UCSD-AML1 (cell line): ENCODE results near the gene KSR2.
"Not testable (repeated sequence)": the region's sequence is repeated elsewhere in the genome, so short reads cannot be mapped to it uniquely, and the experiment has no call there.

Experiments used
- DNase-seq: peaks from one replicate; lab custom pipeline; 2025; ENCODE audit not compliant: unreplicated experiment; lab: John Stamatoyannopoulos, UW

Gene KSR2

DNA sequence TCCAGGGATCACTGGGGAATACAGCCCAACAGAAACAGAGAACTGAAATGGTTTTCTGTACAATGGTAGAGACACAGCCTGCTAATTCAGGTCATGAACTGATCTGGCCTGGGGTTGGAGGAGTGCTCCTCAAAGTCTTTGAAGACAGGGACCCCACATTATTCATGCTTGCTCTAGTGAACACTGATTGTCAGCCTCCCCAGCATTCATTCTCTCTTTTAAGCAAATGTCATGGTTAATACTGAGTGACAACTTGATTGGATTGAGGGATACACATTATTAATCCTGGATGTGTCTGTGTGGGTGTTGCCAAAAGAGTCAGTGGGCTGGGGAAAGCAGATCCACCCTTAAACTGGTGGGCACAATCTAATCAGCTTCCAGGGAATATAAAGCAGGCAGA, 319.0 kb downstream of the KSR2 start:
- no peak for DNase-seq

DNA sequence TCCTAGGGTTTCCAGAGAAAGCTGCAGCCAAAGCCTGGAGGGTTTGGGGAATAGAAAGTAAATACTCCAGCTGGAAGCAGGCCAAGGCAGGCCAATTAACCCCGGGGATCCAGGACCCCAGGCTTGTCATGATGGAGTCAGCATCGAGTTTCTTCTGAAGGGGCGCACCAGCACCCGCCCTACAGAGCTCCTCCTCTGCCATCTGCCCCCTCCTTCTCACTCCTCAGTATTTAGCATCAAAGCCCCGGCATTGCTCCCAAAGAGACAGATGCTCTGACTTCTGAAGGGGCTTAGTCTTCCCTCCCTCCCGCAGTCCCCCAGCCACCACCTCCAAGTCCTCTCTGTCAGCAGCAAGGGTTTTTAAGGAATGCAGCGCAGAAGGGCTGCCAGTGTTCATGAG, 322.3 kb downstream of the KSR2 start:
- no peak for DNase-seq

DNA sequence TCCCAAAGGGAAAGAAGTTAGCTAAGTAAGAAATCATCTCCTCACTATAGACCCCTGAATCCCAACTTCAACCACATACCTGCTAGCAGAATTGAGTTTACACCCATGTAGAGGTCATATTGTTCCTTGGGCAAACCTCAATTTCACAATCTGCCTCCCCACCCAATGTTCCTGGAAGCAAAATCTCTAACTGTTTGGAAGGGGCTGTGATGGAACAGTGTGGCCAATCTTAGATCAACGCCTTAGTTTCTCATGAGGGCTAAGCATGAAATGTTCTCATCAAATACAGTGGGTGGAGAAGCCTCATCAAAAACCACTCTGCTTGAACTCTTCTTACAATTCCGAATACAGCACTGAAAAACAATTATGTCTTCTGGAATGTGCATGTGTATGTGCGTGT, 323.3 kb downstream of the KSR2 start:
- no peak for DNase-seq

DNA sequence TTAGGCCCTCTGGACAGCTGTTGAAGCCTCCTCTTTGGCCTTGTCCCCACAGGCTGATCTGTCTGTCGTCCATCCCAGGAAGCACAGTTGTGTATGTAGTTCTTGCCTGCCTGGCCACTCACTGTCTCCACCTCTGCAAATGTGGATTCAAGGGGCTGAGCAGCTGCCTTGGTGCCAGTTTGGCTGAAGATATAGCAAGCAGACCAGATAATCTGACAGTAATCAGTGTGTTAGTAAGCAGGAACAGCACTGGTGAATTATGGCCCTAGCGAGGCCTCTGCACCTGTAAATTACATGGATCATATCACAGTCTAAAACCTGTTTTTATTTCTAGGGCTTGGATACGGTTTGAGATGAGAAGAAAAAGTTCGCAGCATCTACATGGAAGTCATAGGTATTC, 324.8 kb downstream of the KSR2 start:
- no peak for DNase-seq

DNA sequence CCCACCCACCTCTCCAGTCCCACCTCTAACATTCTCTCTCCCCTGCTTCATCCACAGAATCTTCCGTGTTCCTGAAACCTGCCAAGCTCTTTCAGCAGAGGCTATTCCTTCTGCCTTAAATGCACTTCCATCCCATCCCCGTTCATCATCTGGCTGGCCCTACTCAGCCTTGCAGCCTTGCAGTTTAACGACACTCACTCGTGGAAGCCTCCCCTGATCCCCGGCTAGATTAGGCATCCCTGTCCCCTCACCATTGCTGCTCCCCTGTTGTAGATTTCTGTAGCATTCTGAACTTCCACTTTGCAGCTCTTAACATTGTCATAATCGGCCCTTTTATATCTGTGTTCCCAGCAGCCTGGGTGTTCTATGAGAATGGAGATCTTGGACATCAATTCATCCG, 326.9 kb downstream of the KSR2 start:
- no peak for DNase-seq

DNA sequence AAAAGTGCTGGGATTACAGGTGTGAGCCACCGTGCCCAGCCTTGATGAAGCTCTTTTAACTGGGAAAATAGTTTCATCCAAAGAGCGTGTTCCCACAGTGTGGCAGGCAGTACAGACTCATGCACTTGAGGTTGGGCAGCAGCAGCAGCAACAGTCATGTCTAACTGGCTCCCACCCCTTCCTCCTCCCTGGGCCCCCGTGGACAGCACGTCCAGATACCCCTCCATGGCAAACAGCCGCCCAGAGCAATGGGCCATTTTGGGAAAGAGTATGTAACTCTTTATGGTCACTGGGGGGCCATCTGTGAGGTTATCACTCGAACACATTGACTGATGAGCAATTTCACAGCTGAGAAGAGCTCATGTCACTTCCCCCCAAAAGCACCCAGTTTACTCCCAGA, 328.3 kb downstream of the KSR2 start:
- no peak for DNase-seq

DNA sequence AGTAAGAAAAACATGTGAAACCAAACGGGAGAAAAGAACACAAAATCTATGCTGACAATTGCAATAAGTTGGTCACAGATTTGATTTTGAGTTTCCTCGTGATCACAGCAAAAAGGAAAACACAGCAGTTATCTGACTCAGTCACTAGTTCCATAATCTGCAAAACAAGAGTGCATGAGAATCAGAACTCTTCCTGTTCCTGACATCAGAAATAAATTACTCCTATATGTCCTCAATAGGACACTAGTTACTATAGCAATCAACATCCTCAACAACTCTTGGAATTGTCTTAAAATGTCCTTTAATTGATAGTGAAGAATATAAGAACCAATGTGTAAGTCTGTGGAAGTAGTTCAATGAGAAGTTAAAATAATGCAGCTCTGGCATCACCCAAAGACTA, 339.3 kb downstream of the KSR2 start:
- no peak for DNase-seq

DNA sequence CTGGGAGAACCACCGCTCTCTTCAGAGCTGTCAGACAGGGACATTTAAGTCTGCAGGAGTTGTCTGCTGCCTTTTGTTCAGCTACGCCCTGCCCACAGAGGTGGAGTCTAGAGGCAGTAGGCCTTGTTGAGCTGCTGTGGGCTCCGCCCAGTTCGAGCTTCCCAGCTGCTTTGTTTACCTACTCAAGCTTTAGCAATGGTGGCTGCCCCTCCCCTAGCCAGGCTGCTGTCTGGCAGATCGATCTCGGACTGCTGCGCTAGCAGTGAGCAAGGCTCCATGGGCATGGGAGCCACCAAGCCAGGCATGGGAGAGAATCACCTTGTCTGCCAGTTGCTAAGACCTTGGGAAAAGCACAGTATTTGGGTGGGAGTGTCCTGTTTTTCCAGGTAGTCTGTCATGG, 340.1 kb downstream of the KSR2 start:
- not testable (repeated sequence) for DNase-seq

DNA sequence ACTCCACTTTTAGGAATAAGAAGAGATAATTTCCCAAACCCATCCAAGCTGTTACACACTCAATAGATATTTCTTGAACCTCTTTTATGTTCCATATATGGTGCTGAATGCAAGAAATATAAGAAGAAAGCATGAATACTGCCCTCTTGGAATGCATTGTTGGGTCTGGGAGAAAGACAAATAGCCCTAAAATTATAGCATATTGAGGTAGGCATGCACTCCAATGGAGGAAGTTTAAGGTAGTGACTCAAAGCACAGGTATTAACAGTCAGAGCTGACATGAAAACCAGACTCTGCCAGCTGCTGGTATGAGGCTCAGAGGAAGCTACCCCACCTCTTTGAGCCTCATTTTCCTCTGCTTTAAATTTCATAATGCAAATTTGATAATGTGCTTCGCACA, 346.0 kb downstream of the KSR2 start:
- DNase-seq = no peak

DNA sequence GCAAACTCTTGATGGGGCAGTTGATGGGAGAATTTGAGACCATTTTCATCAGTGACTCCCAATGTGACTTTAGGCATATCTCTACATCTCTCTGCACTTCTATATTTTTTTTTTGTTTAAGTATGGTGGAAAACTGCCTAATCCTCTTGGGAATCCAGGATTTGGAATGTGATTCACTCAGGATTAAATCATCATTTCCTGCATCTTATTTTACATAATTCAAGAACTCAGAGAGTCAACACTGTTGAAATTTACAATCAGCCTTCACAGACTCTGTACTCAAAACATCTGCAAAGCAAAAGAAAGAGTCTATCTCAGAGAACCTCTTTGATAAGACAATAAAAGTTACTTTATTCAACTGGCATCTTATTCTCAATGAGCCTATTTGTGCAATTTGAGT, 346.7 kb downstream of the KSR2 start:
- DNase-seq = no peak

DNA sequence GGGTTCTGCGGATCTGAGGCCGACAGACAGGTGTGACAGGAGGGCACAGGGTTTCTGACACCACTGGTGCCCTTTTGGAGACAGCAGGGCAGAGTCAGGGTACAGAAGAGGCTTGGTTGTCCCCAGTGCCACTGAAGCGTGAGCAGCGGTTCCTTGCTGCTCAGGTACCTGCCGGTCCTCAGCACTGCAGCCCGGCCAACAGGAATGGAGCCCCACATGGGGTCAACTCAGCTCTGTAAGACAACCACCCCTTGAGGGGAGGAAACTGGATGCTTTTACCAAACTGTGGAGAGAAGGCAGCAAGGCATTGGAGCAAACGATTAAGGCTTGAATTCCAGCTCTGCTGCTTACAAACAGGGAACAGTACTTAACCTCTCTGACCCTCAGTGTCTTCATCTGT, 361.0 kb downstream of the KSR2 start:
- no peak for DNase-seq

DNA sequence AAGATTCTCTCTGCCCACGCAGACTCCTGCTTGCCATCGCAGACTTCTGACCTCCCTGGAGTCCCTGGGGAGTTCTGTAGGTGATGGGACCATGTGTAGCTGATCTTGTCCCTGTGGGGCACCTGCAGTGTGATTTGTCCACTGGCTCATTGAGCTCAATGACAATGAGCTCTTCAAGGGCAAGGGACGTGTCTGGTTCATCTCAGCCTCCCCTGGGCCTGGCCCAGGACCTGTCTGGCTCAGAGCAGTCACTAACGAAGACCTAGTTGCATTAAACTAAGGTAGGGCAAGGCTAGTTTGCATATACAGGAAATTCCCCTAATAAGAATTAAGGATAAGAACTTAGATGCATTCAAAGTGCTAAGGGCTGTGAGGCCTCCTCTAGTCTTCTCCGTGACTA, 361.8 kb downstream of the KSR2 start:
- DNase-seq = no peak

DNA sequence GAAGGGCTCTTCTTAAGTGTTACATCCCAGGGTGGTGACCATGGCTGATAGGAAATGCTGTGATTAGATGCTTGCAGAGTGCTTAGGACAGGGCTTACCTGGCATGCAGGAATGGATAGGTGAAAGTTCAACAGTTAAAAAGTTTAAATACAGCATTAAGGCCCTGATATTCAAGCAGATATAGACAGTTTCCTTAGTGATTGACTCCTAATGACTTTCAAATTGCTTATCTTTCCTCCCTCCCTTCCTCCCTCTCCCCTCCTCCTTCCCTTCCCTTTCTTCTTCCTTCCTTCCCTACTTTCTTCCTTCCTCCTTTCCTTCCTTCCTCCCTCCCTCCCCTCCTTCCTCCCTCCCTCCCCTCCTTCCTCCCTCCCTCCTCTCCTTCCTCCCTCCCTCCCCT, 362.8 kb downstream of the KSR2 start:
- no peak for DNase-seq

DNA sequence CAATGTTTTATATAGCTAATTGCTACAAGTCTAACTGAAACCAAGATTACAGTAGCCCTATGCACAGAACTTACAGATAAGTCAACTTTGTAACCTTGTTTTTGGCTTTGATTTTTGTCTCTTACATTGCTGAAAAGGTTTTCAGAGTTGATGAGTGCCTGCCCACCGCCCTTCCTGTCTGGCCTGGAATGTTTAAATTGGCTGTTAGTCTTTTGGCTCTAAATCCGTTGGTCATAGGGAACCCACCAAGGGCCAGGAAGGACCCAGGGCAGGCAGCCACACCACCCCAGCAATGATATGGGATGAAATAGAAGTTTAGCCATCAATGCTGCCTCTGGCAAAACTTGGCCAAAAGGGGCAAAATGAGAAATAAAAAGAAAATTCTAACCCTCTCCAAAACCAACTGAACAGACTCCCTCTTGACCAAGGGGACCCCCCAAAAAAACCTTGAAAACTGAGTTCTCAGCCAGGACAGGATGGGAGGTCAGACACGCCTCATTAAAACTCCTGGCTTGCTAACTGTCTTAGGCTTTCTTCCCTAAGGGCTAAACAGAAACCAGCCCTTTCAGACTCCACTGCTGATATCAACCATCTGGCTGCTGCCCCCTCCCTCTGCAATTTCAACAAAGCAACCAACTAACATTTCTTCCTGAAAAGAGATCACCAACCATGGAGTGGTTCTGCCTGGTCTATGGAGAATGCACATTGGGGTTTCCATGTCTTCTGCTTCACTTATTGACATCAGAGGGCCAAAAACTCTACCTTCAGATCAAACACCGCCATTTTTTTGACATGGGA, 365.3 kb downstream of the KSR2 start:
- no peak for DNase-seq

DNA sequence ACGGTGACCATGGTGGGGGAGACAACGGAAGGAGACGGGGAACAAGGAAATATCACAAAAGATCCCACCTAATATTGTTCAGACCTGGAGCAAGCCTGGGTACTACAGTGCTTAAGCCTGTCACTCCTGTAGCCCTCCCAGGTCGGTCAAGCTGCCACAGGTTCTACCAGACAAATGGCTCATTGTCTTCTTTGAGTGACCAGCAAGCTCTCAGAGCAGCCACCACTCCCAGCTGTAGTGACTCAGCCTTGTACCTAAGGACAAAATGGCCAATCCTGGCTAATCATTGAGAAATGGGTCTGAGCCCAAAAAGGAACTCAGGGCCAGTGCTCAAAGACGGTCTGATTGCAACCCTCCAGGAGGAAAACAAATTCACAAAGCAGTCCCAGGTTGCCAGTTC, 368.9 kb downstream of the KSR2 start:
- no peak for DNase-seq

DNA sequence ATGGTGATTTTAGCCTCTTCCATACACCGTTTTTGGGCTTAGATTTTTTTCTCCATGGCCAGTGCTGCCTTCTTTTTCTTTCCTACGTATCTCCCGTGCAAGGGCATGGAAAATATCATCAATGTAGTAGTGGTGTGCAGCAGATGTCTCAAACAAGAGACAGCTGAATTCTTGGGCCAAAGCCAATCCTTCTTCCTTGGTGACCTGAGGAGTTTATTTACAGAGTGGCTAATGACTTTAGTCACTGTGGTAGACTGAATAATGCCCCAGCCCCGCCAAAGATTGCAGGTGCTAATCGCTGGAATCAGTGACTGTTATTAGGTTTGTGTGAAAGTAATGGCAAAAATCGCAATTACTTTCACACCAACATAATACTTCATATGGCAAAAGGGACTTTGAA, 371.8 kb downstream of the KSR2 start:
- no peak for DNase-seq

DNA sequence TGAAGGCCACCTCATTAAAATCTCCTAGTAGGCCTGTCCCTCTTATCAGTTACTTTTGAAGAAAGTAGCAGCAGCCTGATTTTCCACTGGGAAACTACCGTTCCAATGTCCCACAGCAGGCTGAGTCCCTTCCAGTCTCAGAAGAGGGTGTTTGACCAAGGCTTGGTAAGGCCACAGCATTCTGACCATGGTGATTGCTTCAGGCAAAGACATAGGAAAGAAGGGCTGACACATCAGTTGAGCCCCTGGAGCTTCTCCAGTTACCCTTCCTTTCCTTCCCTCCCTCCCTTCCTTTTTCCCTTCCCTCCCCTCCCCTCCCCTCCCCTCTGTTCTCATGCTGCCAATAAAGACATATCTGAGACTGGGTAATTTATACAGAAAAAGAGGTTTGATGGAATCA, 373.0 kb downstream of the KSR2 start:
- no peak for DNase-seq

DNA sequence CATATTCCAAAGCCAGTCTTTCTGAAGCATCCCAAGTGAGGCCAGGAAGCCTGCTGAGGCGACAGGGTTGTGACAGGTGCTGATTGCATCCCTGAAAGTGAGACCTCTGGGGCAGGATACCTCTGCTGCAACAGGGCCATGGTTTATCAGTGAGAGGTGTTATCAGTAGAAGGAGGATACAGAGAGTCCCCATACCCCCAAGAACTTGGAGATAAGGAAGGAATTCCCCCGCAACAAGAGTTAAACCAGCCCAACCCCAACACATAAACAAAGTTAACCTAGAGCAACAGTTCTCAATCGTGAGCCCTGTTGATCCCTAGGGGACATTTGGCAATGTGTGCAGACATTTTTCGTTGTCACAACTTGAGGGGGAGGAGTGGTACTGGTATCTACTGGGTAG, 374.3 kb downstream of the KSR2 start:
- no peak for DNase-seq

DNA sequence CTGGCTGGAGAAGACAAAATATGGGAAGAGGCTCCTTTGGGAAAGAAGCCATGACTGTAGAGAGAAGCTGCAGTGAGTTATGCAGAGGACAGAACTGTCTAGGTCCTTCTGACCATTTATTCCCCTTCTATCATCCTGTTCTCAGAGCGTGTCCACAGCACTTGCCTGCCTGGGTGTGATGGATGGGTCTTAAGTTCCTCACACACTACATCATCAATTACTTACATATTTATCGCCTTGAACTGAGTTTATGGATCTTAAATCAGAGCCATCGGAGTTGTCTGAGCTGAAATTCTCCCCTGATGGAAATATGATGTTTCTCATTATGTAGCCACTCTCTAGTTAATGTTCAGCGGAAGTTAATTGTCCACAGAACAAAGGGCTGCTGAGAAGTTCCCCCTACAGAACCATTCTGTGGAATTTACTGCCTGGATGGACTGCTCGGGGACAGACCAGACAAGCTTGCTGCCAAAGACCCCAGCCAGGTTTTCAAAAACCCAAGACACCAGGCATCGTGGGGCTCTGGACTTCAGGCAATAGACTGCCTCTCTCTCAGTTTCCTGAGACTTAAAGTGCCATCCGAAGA, 374.9 kb downstream of the KSR2 start:
- DNase-seq = no peak

DNA sequence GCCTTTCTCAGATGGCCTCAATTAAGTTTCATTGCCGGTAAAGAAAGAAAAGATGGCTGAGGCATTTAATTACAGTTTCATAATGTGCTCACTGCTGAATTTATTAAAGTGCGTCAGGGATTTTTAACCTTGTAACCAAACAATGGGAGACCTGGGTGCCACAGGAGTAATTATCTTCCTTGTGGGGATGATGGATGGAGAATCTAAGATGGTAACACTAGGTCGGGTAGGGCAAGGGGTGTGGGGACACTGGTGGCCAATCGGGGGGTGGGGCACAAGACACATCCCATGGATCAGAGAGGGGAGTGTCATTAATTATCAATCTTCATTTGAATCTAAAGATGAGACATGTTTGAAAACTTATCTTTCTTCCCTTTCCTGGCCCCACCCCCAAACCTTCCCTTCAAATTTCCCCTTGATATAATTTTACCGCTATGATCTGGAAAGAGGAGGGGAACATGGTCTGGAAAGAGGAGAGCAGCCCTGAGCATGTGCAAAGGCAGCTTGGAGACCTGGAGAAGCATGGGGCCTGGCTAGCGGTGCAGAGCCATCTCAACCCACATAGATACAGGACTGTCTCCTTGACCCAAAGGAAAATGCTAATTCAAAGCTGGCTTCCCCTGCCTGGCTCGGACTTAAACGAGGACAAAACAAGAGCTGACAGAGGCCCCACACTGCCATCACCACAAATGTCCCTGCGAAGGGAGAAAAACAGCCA, 376.0 kb downstream of the KSR2 start:
- no peak for DNase-seq

DNA sequence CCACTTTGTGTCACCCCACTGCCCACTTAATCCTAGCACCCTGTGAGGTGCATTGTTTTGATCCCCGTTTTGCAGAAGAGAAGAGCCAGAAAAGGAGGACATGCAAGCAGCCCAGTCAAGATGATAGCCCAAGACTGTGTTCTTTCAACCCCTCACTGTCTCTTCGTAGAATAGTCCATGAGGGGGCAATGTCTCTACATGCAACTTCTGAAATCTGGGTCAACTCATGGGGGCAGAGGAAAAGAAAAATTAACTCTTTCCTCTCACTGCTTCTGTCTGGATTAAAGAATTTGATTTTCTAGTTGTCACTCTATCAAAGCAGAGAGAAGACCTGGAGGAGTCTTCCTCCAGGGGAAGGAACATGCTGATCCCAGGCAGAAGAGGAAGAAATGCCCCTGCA, 377.8 kb downstream of the KSR2 start:
- DNase-seq = no peak

DNA sequence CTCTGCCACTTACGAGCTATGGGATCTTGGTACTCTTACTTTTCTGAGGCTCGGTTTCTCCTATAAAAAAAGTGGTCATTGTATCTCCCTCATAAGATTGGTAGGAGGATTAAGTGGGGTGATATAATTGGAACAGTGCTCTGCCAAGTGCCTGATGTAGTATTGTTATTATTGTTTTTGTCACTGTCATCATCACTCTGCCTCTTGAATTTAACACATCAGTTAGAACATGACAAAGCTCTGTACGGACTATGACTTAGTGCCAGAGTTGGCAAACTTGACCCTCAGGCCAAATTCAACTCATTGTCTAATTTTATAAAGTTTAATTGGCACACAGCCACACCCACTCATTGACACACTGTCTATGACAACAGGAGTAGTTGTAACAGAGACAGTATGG, 378.4 kb downstream of the KSR2 start:
- no peak for DNase-seq
